Epithelial cell of alveolus of lung (primary cell): ENCODE measurements around the gene PCDHA1. TPM values are rescaled to one million over a fixed set of nuclear protein-coding genes. Genes with fewer than 3 reads are reported as not detected.

ENCODE experiments used
- total RNA-seq: library from RNA; depleted of rRNA; stranded (reverse); fragments of >200 nt; gene quantifications from 2 replicates; pipeline ENCODE4 v1.2.1, GENCODE V29; 2015

PCDHA1 gene
- total RNA-seq, 1 donor from 2014 or later = not detected

GRCh38 chr5:140925806-140926442 is 140.0 kb downstream of the PCDHA1 start, which contains the start of gene PCDHAC1:
PCDHAC1 (plus strand) TSS chr5:140926299; CDS start chr5:140926893, 594 bp downstream.

DNA sequence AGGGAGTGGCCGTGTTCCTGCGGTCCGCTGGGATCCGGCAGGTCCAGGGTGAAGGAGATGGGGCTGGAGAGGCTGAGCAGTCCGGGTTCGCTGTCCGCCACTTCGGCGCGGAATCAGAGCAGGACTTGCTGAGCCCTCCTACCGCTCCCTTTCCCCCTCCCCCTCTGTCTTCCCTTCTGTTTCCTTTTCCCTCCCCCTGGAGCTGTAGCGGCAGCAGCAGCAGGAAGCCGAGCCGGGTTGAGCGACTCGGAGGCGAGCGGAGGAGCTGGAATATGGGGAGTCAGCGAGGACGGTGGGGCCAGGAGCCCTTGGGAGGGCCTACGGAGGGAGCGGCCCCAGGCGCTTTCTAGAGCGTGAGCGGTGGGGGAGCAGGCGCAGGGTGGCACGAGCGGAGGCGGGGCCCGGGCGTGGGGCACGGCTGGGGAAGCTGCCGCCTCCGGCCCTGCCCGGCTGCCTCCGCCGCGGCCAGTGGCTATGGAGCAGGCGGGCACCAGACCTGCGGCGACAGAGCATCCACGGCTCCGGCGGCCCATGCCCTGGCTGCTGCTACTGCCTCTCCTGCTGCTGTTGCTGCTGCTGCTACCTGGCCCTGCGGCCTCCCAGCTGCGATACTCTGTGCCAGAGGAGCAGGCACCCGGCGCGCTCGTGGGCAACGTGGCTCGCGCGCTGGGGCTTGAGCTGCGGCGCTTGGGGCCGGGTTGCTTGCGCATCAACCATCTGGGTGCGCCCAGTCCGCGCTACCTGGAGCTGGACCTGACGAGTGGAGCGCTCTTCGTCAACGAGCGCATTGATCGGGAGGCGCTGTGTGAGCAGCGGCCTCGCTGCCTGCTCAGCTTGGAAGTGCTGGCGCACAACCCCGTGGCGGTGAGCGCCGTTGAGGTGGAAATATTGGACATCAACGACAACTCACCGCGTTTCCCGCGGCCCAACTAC is 180.6 kb downstream of the PCDHA1 start, which contains the start of gene PCDHAC2:
TSS of gene PCDHAC2 (plus strand) at position 184 of the 933 bp plus-strand sequence. CDS start at position 475, 291 bp downstream.

DNA sequence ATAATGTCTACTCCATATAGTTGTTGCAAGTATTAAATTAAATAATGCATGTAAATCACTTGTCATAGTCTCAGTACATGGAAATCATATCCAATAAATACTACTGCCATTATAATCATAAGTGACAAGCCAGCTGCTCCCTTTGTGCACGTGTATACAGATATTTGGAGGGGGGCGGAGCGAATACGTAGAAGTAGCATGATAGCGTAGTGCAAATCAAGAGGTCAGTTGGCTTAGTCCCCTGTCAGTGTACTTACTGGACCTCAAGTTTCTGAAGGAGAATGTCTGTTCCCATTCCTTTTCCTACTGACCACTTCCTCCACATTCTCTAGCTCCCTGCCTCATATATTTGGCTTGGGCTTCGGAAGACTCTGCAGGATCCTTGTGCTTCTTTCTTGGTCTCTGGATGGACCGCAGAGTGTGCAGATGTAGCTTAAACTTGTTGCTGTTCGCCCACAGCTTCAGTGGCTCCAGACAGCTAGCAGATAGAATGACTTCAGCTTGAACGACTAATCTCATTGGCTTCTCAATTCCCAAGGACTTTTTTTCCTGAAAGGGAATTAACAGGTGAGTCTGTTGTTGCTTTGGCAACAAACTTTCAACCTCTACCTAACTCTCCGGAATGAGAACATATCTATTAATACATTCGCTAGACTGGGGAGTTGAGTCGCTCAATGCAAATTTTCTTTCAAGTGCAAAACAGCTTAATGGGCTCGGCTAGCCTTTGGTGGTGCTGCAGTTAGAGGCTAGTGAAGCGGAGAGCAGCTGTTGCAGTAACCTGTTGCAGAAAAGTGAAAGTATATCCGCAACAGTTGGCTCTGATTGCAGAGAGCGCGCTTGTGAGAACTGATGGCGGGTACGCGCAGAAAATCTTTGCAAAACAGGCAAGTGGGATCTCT is 264.9 kb downstream of the PCDHA1 start, which contains the start of gene PCDHB1:
TSS of gene PCDHB1 (plus strand) at position 753 of the 899 bp plus-strand sequence. CDS start at position 850, 97 bp downstream.

Other genes with a start within 250 kb of the PCDHA1 start
- gene EIF4EBP3, start 238.5 kb upstream of the PCDHA1 start, total RNA-seq = 2.1 and 3.3 TPM in 2 replicates
- gene SRA1, start 228.7 kb upstream of the PCDHA1 start, total RNA-seq = 40.7 and 84.2 TPM in 2 replicates
- 5.4 and 6.9 TPM in 2 replicates for gene APBB3, start 221.5 kb upstream of the PCDHA1 start, total RNA-seq
- 39.0 and 45.8 TPM in 2 replicates for gene SLC35A4, start 221.3 kb upstream of the PCDHA1 start, total RNA-seq
- gene CD14, start 153.0 kb upstream of the PCDHA1 start, total RNA-seq = 0.26 and 1.8 TPM in 2 replicates
- gene TMCO6, start 146.7 kb upstream of the PCDHA1 start, total RNA-seq = 4.9 and 50.5 TPM in 2 replicates
- gene NDUFA2, start 138.5 kb upstream of the PCDHA1 start, total RNA-seq = 58.6 and 67.5 TPM in 2 replicates
- gene IK, start 138.3 kb upstream of the PCDHA1 start, total RNA-seq = 63.4 and 92.9 TPM in 2 replicates
- gene WDR55, start 121.2 kb upstream of the PCDHA1 start, total RNA-seq = 16.8 and 16.9 TPM in 2 replicates
- 0.26 and 0.64 TPM in 2 replicates for gene DND1, start 112.6 kb upstream of the PCDHA1 start, total RNA-seq
- gene HARS1, start 94.8 kb upstream of the PCDHA1 start, total RNA-seq = 41.6 and 81.6 TPM in 2 replicates
- 23.9 and 25.6 TPM in 2 replicates for gene HARS2, start 94.7 kb upstream of the PCDHA1 start, total RNA-seq
- 30.4 TPM in 2 replicates for gene ZMAT2, start 85.7 kb upstream of the PCDHA1 start, total RNA-seq
- gene PCDHA2, start 8.7 kb downstream of the PCDHA1 start, total RNA-seq = not detected in 2 replicates
- gene PCDHA3, start 14.9 kb downstream of the PCDHA1 start, total RNA-seq = under 0.01 TPM in 1 of 2 replicates, not detected in the other
- gene PCDHA4, start 20.9 kb downstream of the PCDHA1 start, total RNA-seq = 0.48 TPM in 1 of 2 replicates, not detected in the other
- gene PCDHA5, start 35.5 kb downstream of the PCDHA1 start, total RNA-seq = not detected in 2 replicates
- not detected in 2 replicates for gene PCDHA6, start 41.8 kb downstream of the PCDHA1 start, total RNA-seq
- gene PCDHA7, start 48.1 kb downstream of the PCDHA1 start, total RNA-seq = under 0.01 TPM in 1 of 2 replicates, not detected in the other
- gene PCDHA8, start 55.0 kb downstream of the PCDHA1 start, total RNA-seq = not detected in 2 replicates
- under 0.01 TPM in 1 of 2 replicates, not detected in the other for gene PCDHA9, start 62.2 kb downstream of the PCDHA1 start, total RNA-seq
- under 0.01 TPM in 1 of 2 replicates, not detected in the other for gene PCDHA10, start 69.8 kb downstream of the PCDHA1 start, total RNA-seq
- gene PCDHA11, start 82.8 kb downstream of the PCDHA1 start, total RNA-seq = not detected in 2 replicates
- gene PCDHA12, start 89.2 kb downstream of the PCDHA1 start, total RNA-seq = under 0.01 TPM in 1 of 2 replicates, not detected in the other
- gene PCDHA13, start 96.0 kb downstream of the PCDHA1 start, total RNA-seq = not detected in 2 replicates
- 0.26 TPM in 1 of 2 replicates, not detected in the other for gene PCDHAC1, start 140.2 kb downstream of the PCDHA1 start, total RNA-seq
- 0.39 TPM in 1 of 2 replicates, not detected in the other for gene PCDHAC2, start 180.3 kb downstream of the PCDHA1 start, total RNA-seq